Liver (tissue), 9 donors: ENCODE data around the gene FAM20C. TPM values are rescaled to one million over a fixed set of nuclear protein-coding genes. Genes with fewer than 3 reads are reported as not detected.

ENCODE experiments used
- DNase-seq: peaks from one replicate; pipeline ENCODE4 v3.0.0-alpha.2; 2017; ENCODE audit warnings: low spot score
- H3K27ac ChIP-seq, 2 donors: one replicate each; pipeline ENCODE4 v1.7.0; 2013; ENCODE audit warnings: inconsistent platforms in 2 of 2, low read length in 2 of 2, control low read depth in 1 of 2, low read depth in 1 of 2, mild to moderate bottlenecking in 1 of 2
- H3K27me3 ChIP-seq, 4 donors: one replicate each; pipeline versions ENCODE4 v1.6.1 to v1.7.0; 2013; ENCODE audit warnings: low read length in 3 of 4, inconsistent platforms in 1 of 4, mild to moderate bottlenecking in 1 of 4, moderate library complexity in 1 of 4; ENCODE audit not compliant: control insufficient read depth in 4 of 4, insufficient read depth in 4 of 4
- H3K36me3 ChIP-seq, 4 donors: one replicate each; pipeline versions ENCODE4 v1.6.1 to v1.7.0; 2013; ENCODE audit warnings: low read length in 3 of 4, mild to moderate bottlenecking in 3 of 4, low read depth in 1 of 4, moderate library complexity in 1 of 4; ENCODE audit not compliant: control insufficient read depth in 4 of 4, insufficient read depth in 3 of 4
- H3K4me1 ChIP-seq, 4 donors: one replicate each; pipeline versions ENCODE4 v1.6.1 to v1.7.0; 2013; ENCODE audit warnings: low read length in 3 of 4, mild to moderate bottlenecking in 3 of 4, moderate library complexity in 1 of 4; ENCODE audit not compliant: control insufficient read depth in 4 of 4, insufficient read depth in 4 of 4
- H3K4me3 ChIP-seq, 3 donors: one replicate each; pipeline versions ENCODE4 v1.6.1 to v1.7.0; 2013; ENCODE audit warnings: low read length in 3 of 3, control low read depth in 1 of 3, low read depth in 1 of 3, mild to moderate bottlenecking in 1 of 3
- H3K9ac ChIP-seq, 2 donors: one replicate each; pipeline ENCODE4 v1.7.0; 2013; ENCODE audit warnings: low read length in 2 of 2, mild to moderate bottlenecking in 2 of 2, moderate library complexity in 2 of 2, control low read depth in 1 of 2, low read depth in 1 of 2
- H3K9me3 ChIP-seq, 4 donors: one replicate each; pipeline versions ENCODE4 v1.6.1 to v1.7.0; 2013; ENCODE audit warnings: low read length in 3 of 4; ENCODE audit not compliant: control insufficient read depth in 4 of 4
- EGR1 ChIP-seq, 2 donors: IDR thresholded peaks; 2 replicates each; pipeline ENCODE4 v1.6.1; 2016 to 2018; ENCODE audit warnings: antibody characterized with exemption in 2 of 2, low read depth in 2 of 2
- FOXA1 ChIP-seq: IDR thresholded peaks from 2 replicates; pipeline ENCODE4 v1.6.1; 2016; ENCODE audit warnings: antibody characterized with exemption
- FOXA2 ChIP-seq: IDR thresholded peaks from 2 replicates; pipeline ENCODE4 v1.6.1; 2016; ENCODE audit warnings: antibody characterized with exemption
- GABPA ChIP-seq, 2 donors: IDR thresholded peaks in 1 of 2; conservative IDR thresholded peaks in 1 of 2; 2 replicates each; pipeline ENCODE4 v1.6.1; 2016; ENCODE audit warnings: antibody characterized with exemption in 2 of 2, mild to moderate bottlenecking in 1 of 2, moderate library complexity in 1 of 2
- HNF4A ChIP-seq, 2 donors: conservative IDR thresholded peaks; 2 replicates each; pipeline ENCODE4 v1.6.1; 2016; ENCODE audit warnings: antibody characterized with exemption in 2 of 2, mild to moderate bottlenecking in 2 of 2
- HNF4G ChIP-seq: IDR thresholded peaks from 2 replicates; pipeline ENCODE4 v1.6.1; 2016; ENCODE audit warnings: antibody characterized with exemption
- JUND ChIP-seq, 2 donors: IDR thresholded peaks; 2 replicates each; pipeline ENCODE4 v1.6.1; 2016; ENCODE audit warnings: antibody characterized with exemption in 2 of 2
- NR2F2 ChIP-seq: IDR thresholded peaks from 2 replicates; pipeline ENCODE4 v1.6.1; 2016; ENCODE audit warnings: antibody characterized with exemption
- RAD21 ChIP-seq, 2 donors: IDR thresholded peaks; 2 replicates each; pipeline ENCODE4 v1.6.1; 2016; ENCODE audit warnings: antibody characterized with exemption in 2 of 2, mild to moderate bottlenecking in 2 of 2
- RXRA ChIP-seq, 2 donors: IDR thresholded peaks; 2 replicates each; pipeline ENCODE4 v1.6.1; 2017 to 2018; ENCODE audit warnings: antibody characterized with exemption in 2 of 2, mild to moderate bottlenecking in 1 of 2
- SP1 ChIP-seq: IDR thresholded peaks from 2 replicates; pipeline ENCODE4 v1.6.1; 2018; ENCODE audit warnings: antibody characterized with exemption, mild to moderate bottlenecking
- TAF1 ChIP-seq: conservative IDR thresholded peaks from 2 replicates; pipeline ENCODE4 v1.6.1; 2016; ENCODE audit warnings: antibody characterized with exemption, mild to moderate bottlenecking
- YY1 ChIP-seq: IDR thresholded peaks from 2 replicates; pipeline ENCODE4 v1.6.1; 2016; ENCODE audit warnings: antibody characterized with exemption, mild to moderate bottlenecking
- WGBS: extraction: QIAGEN DNeasy Blood & Tissue Kit; methylation state at CpG from one replicate; pipeline ENCODE4 v1.1.7; 2013; 5-methylcytosine and 5-hydroxymethylcytosine counted together
- polyA plus RNA-seq, 2 donors: library from polyadenylated mRNA; stranded (reverse) in 1 of 2; unstranded in 1 of 2; fragments of 200-250 nt in 1 of 2; fragments of >200 nt in 1 of 2; fragmentation: Nextera tagmentation in 1 of 2; extraction: Ambion mirVana in 1 of 2; gene quantifications; one replicate each; pipeline versions ENCODE4 v1.2.1 to v1.2.3, GENCODE V29; 2013 to 2015
- total RNA-seq, 2 donors: library from RNA; depleted of rRNA; stranded (reverse); fragments of >200 nt; gene quantifications; one replicate each; pipeline ENCODE4 v1.2.3, GENCODE V29; 2014
- TF ChIP-seq, protein P1 (sequence below): IDR thresholded peaks from 2 replicates; pipeline ENCODE4 v1.6.1; 2016; ENCODE audit warnings: antibody characterized with exemption, mild to moderate bottlenecking
- TF ChIP-seq, protein P2 (sequence below): IDR thresholded peaks from 2 replicates; pipeline ENCODE4 v1.6.1; 2016; ENCODE audit warnings: antibody characterized with exemption
- TF ChIP-seq, protein P3 (sequence below): fragments of 150-350 bp; IDR thresholded peaks from 2 replicates; pipeline ENCODE4 v1.5.1; 2017; ENCODE audit warnings: improper control_type of control experiment, low read depth, low read length; ENCODE audit not compliant: missing input control
- TF ChIP-seq, protein P4 (sequence below): IDR thresholded peaks from 2 replicates; pipeline ENCODE4 v1.6.1; 2016; ENCODE audit warnings: antibody characterized with exemption
- TF ChIP-seq, protein P5 (sequence below): IDR thresholded peaks from 2 replicates; pipeline ENCODE4 v1.6.1; 2016; ENCODE audit warnings: antibody characterized with exemption
- donor health status: healthy.
- donor health status: healthy.
- donor health status: healthy.
- donor health status: healthy.
- donor health status: healthy.

FAM20C gene
- total and polyA plus RNA-seq, 4 donors = 13.4 to 40.4 (median 31.5) TPM

DNA sequence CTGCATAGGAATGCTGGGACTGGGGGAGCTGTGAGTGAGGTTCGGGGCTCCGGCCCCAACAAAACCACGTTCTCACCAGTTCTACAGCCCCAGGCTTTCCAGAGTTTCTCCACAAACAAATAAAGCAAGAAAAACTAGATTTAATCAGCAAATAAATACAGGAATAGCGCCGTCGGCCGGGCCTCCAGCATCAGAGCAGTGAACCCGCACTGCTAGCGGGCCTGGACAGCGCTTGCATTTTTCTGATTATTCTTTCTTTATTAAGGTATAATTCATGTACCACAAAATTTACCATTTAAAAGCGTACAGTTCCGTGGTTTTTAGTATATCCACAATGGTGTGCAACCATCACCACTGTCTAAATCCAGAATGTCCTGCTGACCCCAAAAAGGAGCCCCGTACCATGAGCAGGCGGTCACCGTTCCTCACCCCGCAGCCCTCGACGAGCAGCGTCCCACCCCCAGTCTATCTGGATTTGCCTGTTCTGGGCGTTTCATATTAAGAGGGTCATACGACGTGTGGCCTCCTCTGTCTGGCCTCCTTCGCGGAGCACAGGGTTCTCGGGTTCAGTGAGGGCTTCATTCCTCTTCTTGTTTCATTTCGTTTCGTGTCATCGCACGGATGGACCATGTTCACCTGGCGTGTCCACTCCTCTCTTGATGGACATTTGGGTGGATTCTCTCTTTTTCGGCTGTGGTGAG is 62.1 kb downstream of the FAM20C start:
- TF ChIP-seq YY1 (no peak), HNF4A (conservative IDR thresholded peaks at IDR 0.05) (no peak), SP1 (no peak), HNF4G (no peak), NR2F2 (no peak), EGR1 (IDR thresholded peaks at IDR 0.05; ENCODE audit: low read depth in 2 of 2) (no peak), FOXA1 (no peak), FOXA2 (no peak), TAF1 (no peak), GABPA (IDR thresholded peaks at IDR 0.05 in 1 of 2, conservative IDR thresholded peaks at IDR 0.05 in 1 of 2) (no peak), RXRA (IDR thresholded peaks at IDR 0.05) (no peak), JUND (IDR thresholded peaks at IDR 0.05) (no peak), RAD21 (IDR thresholded peaks at IDR 0.05) (no peak)
- TF ChIP-seq, protein P1, sequence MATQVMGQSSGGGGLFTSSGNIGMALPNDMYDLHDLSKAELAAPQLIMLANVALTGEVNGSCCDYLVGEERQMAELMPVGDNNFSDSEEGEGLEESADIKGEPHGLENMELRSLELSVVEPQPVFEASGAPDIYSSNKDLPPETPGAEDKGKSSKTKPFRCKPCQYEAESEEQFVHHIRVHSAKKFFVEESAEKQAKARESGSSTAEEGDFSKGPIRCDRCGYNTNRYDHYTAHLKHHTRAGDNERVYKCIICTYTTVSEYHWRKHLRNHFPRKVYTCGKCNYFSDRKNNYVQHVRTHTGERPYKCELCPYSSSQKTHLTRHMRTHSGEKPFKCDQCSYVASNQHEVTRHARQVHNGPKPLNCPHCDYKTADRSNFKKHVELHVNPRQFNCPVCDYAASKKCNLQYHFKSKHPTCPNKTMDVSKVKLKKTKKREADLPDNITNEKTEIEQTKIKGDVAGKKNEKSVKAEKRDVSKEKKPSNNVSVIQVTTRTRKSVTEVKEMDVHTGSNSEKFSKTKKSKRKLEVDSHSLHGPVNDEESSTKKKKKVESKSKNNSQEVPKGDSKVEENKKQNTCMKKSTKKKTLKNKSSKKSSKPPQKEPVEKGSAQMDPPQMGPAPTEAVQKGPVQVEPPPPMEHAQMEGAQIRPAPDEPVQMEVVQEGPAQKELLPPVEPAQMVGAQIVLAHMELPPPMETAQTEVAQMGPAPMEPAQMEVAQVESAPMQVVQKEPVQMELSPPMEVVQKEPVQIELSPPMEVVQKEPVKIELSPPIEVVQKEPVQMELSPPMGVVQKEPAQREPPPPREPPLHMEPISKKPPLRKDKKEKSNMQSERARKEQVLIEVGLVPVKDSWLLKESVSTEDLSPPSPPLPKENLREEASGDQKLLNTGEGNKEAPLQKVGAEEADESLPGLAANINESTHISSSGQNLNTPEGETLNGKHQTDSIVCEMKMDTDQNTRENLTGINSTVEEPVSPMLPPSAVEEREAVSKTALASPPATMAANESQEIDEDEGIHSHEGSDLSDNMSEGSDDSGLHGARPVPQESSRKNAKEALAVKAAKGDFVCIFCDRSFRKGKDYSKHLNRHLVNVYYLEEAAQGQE = no peak
- TF ChIP-seq, protein P2, sequence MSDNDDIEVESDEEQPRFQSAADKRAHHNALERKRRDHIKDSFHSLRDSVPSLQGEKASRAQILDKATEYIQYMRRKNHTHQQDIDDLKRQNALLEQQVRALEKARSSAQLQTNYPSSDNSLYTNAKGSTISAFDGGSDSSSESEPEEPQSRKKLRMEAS = no peak
- TF ChIP-seq, protein P3, sequence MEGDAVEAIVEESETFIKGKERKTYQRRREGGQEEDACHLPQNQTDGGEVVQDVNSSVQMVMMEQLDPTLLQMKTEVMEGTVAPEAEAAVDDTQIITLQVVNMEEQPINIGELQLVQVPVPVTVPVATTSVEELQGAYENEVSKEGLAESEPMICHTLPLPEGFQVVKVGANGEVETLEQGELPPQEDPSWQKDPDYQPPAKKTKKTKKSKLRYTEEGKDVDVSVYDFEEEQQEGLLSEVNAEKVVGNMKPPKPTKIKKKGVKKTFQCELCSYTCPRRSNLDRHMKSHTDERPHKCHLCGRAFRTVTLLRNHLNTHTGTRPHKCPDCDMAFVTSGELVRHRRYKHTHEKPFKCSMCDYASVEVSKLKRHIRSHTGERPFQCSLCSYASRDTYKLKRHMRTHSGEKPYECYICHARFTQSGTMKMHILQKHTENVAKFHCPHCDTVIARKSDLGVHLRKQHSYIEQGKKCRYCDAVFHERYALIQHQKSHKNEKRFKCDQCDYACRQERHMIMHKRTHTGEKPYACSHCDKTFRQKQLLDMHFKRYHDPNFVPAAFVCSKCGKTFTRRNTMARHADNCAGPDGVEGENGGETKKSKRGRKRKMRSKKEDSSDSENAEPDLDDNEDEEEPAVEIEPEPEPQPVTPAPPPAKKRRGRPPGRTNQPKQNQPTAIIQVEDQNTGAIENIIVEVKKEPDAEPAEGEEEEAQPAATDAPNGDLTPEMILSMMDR = no peak
- TF ChIP-seq, protein P4, sequence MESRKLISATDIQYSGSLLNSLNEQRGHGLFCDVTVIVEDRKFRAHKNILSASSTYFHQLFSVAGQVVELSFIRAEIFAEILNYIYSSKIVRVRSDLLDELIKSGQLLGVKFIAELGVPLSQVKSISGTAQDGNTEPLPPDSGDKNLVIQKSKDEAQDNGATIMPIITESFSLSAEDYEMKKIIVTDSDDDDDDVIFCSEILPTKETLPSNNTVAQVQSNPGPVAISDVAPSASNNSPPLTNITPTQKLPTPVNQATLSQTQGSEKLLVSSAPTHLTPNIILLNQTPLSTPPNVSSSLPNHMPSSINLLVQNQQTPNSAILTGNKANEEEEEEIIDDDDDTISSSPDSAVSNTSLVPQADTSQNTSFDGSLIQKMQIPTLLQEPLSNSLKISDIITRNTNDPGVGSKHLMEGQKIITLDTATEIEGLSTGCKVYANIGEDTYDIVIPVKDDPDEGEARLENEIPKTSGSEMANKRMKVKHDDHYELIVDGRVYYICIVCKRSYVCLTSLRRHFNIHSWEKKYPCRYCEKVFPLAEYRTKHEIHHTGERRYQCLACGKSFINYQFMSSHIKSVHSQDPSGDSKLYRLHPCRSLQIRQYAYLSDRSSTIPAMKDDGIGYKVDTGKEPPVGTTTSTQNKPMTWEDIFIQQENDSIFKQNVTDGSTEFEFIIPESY = no peak
- TF ChIP-seq, protein P5, sequence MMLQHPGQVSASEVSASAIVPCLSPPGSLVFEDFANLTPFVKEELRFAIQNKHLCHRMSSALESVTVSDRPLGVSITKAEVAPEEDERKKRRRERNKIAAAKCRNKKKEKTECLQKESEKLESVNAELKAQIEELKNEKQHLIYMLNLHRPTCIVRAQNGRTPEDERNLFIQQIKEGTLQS = no peak
- Histone ChIP-seq H3K9me3 (no peaks in the 10 kb centered on the region), H3K27me3 (no peaks in the 10 kb centered on the region), H3K4me3 (no peak overlapping the region), H3K27ac (no peak overlapping the region), H3K36me3 (peaks cover 20 to 68% (median 34%) of the 10 kb centered on the region in 4 donors), H3K9ac (no peak overlapping the region), H3K4me1 (no peaks in the 10 kb centered on the region)
- DNase-seq = no peak
- WGBS = 96% methylated on average over 31 of the region's 31 CpGs
